GM21529 (cell line): ENCODE data around the gene CTBP1.

Source experiments
- ATAC-seq: cut with Tn5 transposase; IDR thresholded peaks from one replicate; pipeline ENCODE4 v1.9.1; 2021; ENCODE audit not compliant: unreplicated experiment

The CTBP1 gene

GRCh38 chr4:1164444-1164843, 84.5 kb downstream of the CTBP1 start:
- no peak for ATAC-seq

- no peak for ATAC-seq
Measured at GRCh38 chr4:1164040-1164439, 84.9 kb downstream of the CTBP1 start.
